Neural cell (in vitro differentiated cells): ENCODE measurements around the gene ZP2. TPM values are rescaled to one million over a fixed set of nuclear protein-coding genes. Genes with fewer than 3 reads are reported as not detected.

Source experiments
- H2AFZ ChIP-seq: fragments of 200-600, 300-800 bp; sonication (generic), shearing (Covaris generic); 2 replicates; pipeline ENCODE4 v1.6.0; 2014; ENCODE audit warnings: low read depth, mild to moderate bottlenecking, antibody characterized with exemption, low read length, moderate library complexity
- H3F3A ChIP-seq: fragments of 200-600 bp; shearing (Covaris generic); 2 replicates; pipeline ENCODE4 v1.6.1; 2016; ENCODE audit warnings: mild to moderate bottlenecking, moderate library complexity, mixed read lengths, antibody characterized with exemption, low read length; ENCODE audit not compliant: insufficient read depth, poor library complexity, severe bottlenecking
- H3K27ac ChIP-seq: fragments of 200-600, 300-800 bp; sonication (generic), shearing (Covaris generic); 2 replicates; pipeline ENCODE4 v1.5.1; 2014; ENCODE audit warnings: mild to moderate bottlenecking, low read length, moderate library complexity
- H3K27me3 ChIP-seq: fragments of 300-800, 200-600 bp; sonication (generic), shearing (Covaris generic); 2 replicates; pipeline ENCODE4 v1.6.0; 2014; ENCODE audit warnings: mild to moderate bottlenecking, low read depth, low read length, moderate library complexity; ENCODE audit not compliant: insufficient read depth
- H3K36me3 ChIP-seq: fragments of 300-800, 200-600 bp; sonication (generic), shearing (Covaris generic); 2 replicates; pipeline ENCODE4 v1.5.1; 2014; ENCODE audit warnings: mild to moderate bottlenecking, antibody characterized with exemption, low read length, moderate library complexity; ENCODE audit not compliant: insufficient read depth
- H3K4me2 ChIP-seq: fragments of 300-800, 200-600 bp; sonication (generic), shearing (Covaris generic); 2 replicates; pipeline ENCODE4 v1.6.0; 2014; ENCODE audit warnings: mild to moderate bottlenecking, low read length
- H3K4me3 ChIP-seq: fragments of 300-800, 200-600 bp; sonication (generic), shearing (Covaris generic); 2 replicates; pipeline ENCODE4 v1.5.1; 2014; ENCODE audit warnings: mild to moderate bottlenecking, low read length, moderate library complexity
- H3K79me2 ChIP-seq: fragments of 200-600 bp; shearing (Covaris generic); replicated peaks from 2 replicates; pipeline ENCODE4 v1.6.0; 2014; ENCODE audit warnings: mild to moderate bottlenecking, low read length, moderate library complexity; ENCODE audit not compliant: insufficient read depth
- H3K9ac ChIP-seq: fragments of 300-800, 200-600 bp; sonication (generic), shearing (Covaris generic); 2 replicates; pipeline ENCODE4 v1.6.1; 2016; ENCODE audit warnings: mild to moderate bottlenecking, low read length, mixed read lengths
- H3K9me2 ChIP-seq: fragments of 200-600 bp; shearing (Covaris generic); 2 replicates; pipeline ENCODE4 v1.6.1; 2016; ENCODE audit warnings: mild to moderate bottlenecking, low read length, mixed read lengths; ENCODE audit not compliant: insufficient read depth
- H3K9me3 ChIP-seq: fragments of 200-600, 300-800 bp; sonication (generic), shearing (Covaris generic); 2 replicates; pipeline ENCODE4 v1.6.1; 2016; ENCODE audit warnings: mild to moderate bottlenecking, mixed run types, low read length, moderate library complexity, mixed read lengths
- H4K20me1 ChIP-seq: fragments of 200-600 bp; shearing (Covaris generic); 2 replicates; pipeline ENCODE4 v1.6.1; 2016; ENCODE audit warnings: mild to moderate bottlenecking, mixed run types; ENCODE audit not compliant: insufficient read depth
- EP300 ChIP-seq: fragments of 450-650 bp; conservative IDR thresholded peaks from 2 replicates; pipeline ENCODE4 v1.6.1; 2014; ENCODE audit warnings: antibody characterized with exemption, mild to moderate bottlenecking, moderate library complexity; ENCODE audit not compliant: poor library complexity, severe bottlenecking
- EZH2 ChIP-seq: fragments of 200-600, 300-800 bp; shearing (Covaris generic), sonication (generic); IDR thresholded peaks from 2 replicates; pipeline ENCODE4 v1.6.1; 2014; ENCODE audit warnings: antibody characterized with exemption, low read length, borderline replicate concordance, mild to moderate bottlenecking; ENCODE audit not compliant: insufficient read depth, poor library complexity, severe bottlenecking
- MXI1 ChIP-seq: fragments of 450-650 bp; conservative IDR thresholded peaks from 2 replicates; pipeline ENCODE4 v1.6.1; 2014; ENCODE audit warnings: antibody characterized with exemption, mild to moderate bottlenecking; ENCODE audit not compliant: poor library complexity, severe bottlenecking
- POLR2AphosphoS5 ChIP-seq: IDR thresholded peaks from 2 replicates; pipeline ENCODE4 v1.6.1; 2012
- RAD21 ChIP-seq: fragments of 450-650 bp; conservative IDR thresholded peaks from 2 replicates; pipeline ENCODE4 v1.6.1; 2014; ENCODE audit warnings: antibody characterized with exemption, mild to moderate bottlenecking, moderate library complexity
- SMC3 ChIP-seq: fragments of 450-650 bp; conservative IDR thresholded peaks from 2 replicates; pipeline ENCODE4 v1.6.1; 2014; ENCODE audit warnings: antibody characterized with exemption, mild to moderate bottlenecking, moderate library complexity; ENCODE audit not compliant: poor library complexity
- TAF1 ChIP-seq: IDR thresholded peaks from 2 replicates; pipeline ENCODE4 v1.6.1; 2012; ENCODE audit warnings: low read depth
- polyA plus RNA-seq: library from polyadenylated mRNA; depleted of rRNA; stranded (reverse); fragments of >200 nt; gene quantifications from 2 replicates; pipeline ENCODE4 v1.2.3, GENCODE V29; 2014
- TF ChIP-seq, protein P1 (sequence below): fragments of 450-650 bp; IDR thresholded peaks from 2 replicates; pipeline ENCODE4 v1.5.1; 2014; ENCODE audit warnings: antibody characterized with exemption, mild to moderate bottlenecking, moderate library complexity; ENCODE audit not compliant: poor library complexity, severe bottlenecking
- TF ChIP-seq, protein P2 (sequence below): IDR thresholded peaks from 2 replicates; pipeline ENCODE4 v1.6.1; 2012; ENCODE audit warnings: borderline replicate concordance

ZP2 gene
- polyA plus RNA-seq, 1 donor from 2014 or later = not detected

DNA sequence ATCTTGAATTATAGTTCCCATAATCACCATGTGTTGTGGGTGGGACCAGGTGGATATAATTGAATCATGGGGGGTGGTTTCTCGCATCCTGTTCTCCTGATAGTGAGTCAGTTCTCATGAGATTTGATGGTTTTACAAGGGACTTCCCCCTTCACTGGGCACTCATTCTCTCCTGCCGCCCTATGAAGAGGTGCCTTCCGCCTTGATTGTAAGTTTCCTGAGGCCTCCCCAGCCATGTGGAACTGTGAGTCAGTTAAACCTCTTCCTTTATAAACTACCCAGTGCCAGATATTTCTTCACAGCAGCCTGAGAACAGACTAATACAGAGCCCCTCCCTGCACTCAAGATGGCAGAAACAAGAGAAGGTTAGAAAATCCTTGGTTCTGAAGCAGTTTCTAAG lies 26.5 kb downstream of the ZP2 start:
- no peak overlapping the region for H3K4me2 ChIP-seq
- no peak overlapping the region for H3K4me3 ChIP-seq
- no peaks in the 10 kb centered on the region for H3K27me3 ChIP-seq
- H3K9ac ChIP-seq = no peak overlapping the region
- no peak for TF ChIP-seq EP300
- TF ChIP-seq MXI1 = no peak
- TF ChIP-seq, protein P1, sequence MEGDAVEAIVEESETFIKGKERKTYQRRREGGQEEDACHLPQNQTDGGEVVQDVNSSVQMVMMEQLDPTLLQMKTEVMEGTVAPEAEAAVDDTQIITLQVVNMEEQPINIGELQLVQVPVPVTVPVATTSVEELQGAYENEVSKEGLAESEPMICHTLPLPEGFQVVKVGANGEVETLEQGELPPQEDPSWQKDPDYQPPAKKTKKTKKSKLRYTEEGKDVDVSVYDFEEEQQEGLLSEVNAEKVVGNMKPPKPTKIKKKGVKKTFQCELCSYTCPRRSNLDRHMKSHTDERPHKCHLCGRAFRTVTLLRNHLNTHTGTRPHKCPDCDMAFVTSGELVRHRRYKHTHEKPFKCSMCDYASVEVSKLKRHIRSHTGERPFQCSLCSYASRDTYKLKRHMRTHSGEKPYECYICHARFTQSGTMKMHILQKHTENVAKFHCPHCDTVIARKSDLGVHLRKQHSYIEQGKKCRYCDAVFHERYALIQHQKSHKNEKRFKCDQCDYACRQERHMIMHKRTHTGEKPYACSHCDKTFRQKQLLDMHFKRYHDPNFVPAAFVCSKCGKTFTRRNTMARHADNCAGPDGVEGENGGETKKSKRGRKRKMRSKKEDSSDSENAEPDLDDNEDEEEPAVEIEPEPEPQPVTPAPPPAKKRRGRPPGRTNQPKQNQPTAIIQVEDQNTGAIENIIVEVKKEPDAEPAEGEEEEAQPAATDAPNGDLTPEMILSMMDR = no peak
- TF ChIP-seq RAD21 = no peak
- no peak for TF ChIP-seq EZH2
- no peak for TF ChIP-seq SMC3
- TF ChIP-seq TAF1 = no peak
- no peaks in the 10 kb centered on the region for H3K79me2 ChIP-seq
- peaks cover 7% of the 10 kb centered on the region for H3K9me3 ChIP-seq
- no peak overlapping the region for H2AFZ ChIP-seq
- H3K27ac ChIP-seq = no peak overlapping the region
- no peaks in the 10 kb centered on the region for H3K36me3 ChIP-seq
- no peaks in the 10 kb centered on the region for H3F3A ChIP-seq
- no peaks in the 10 kb centered on the region for H4K20me1 ChIP-seq
- H3K9me2 ChIP-seq = no peaks in the 10 kb centered on the region

DNA sequence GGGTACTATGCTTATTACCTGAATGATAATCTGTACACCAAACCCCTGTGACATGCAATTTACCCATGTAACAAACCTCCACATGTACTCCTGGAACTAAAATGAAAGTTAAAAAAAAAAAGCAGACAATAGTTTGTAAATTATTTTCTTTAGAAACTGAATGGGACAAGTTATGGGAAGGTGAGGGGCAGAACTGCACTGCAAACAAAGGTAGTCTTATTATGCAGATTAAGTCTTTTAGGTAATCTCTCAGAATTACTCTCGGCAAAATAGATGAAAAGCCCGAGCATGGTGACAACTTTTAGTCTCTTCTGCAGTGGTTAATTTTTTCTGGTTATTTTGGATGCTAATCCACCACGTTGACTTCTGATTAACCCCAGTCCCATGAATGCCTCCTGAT lies 27.4 kb downstream of the ZP2 start:
- no peaks in the 10 kb centered on the region for H3F3A ChIP-seq
- H3K27ac ChIP-seq = no peak overlapping the region
- no peak overlapping the region for H2AFZ ChIP-seq
- no peak for TF ChIP-seq TAF1
- TF ChIP-seq RAD21 = no peak
- TF ChIP-seq EP300 = no peak
- no peak for TF ChIP-seq MXI1
- no peak for TF ChIP-seq POLR2AphosphoS5
- TF ChIP-seq SMC3 = no peak
- TF ChIP-seq EZH2 = no peak
- TF ChIP-seq, protein P2, sequence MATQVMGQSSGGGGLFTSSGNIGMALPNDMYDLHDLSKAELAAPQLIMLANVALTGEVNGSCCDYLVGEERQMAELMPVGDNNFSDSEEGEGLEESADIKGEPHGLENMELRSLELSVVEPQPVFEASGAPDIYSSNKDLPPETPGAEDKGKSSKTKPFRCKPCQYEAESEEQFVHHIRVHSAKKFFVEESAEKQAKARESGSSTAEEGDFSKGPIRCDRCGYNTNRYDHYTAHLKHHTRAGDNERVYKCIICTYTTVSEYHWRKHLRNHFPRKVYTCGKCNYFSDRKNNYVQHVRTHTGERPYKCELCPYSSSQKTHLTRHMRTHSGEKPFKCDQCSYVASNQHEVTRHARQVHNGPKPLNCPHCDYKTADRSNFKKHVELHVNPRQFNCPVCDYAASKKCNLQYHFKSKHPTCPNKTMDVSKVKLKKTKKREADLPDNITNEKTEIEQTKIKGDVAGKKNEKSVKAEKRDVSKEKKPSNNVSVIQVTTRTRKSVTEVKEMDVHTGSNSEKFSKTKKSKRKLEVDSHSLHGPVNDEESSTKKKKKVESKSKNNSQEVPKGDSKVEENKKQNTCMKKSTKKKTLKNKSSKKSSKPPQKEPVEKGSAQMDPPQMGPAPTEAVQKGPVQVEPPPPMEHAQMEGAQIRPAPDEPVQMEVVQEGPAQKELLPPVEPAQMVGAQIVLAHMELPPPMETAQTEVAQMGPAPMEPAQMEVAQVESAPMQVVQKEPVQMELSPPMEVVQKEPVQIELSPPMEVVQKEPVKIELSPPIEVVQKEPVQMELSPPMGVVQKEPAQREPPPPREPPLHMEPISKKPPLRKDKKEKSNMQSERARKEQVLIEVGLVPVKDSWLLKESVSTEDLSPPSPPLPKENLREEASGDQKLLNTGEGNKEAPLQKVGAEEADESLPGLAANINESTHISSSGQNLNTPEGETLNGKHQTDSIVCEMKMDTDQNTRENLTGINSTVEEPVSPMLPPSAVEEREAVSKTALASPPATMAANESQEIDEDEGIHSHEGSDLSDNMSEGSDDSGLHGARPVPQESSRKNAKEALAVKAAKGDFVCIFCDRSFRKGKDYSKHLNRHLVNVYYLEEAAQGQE = no peak
- TF ChIP-seq, protein P1 = no peak
- H3K36me3 ChIP-seq = no peaks in the 10 kb centered on the region
- no peaks in the 10 kb centered on the region for H3K79me2 ChIP-seq
- H3K4me3 ChIP-seq = no peak overlapping the region
- H3K9me2 ChIP-seq = no peaks in the 10 kb centered on the region
- peaks cover 7% of the 10 kb centered on the region for H3K9me3 ChIP-seq
- H3K27me3 ChIP-seq = no peaks in the 10 kb centered on the region
- H4K20me1 ChIP-seq = no peaks in the 10 kb centered on the region
- H3K9ac ChIP-seq = no peak overlapping the region
- H3K4me2 ChIP-seq = no peak overlapping the region
